ENCODE data around the gene ASB10. TPM values are rescaled to one million over a fixed set of nuclear protein-coding genes. Genes with fewer than 3 reads are reported as not detected.

The ASB10 gene
- total and polyA plus RNA-seq, 2 donors (not counting 1 experiment from before 2014, with no cell fraction given): not detected

GRCh38 chr7:151225948-151226510 lies 39.0 kb upstream of the ASB10 start:
- H3K27me3 Mint-ChIP-seq: no peaks in the 10 kb centered on the region
- Histone ChIP-seq H3K4me3 (ENCODE audit: control extremely low read depth in 1 of 5, extremely low read depth in 1 of 5, insufficient read depth in 1 of 5, low read depth in 2 of 5, low read length in 4 of 5) (peak overlapping the region in 4 of 5 experiments; percentile 60 to 97 (median 88)), H3K9ac (ENCODE audit: low read length) (peak overlapping the region; percentile 92), H3K4me1 (ENCODE audit: control insufficient read depth in 2 of 2, insufficient read depth in 2 of 2, low read length in 2 of 2) (peaks cover 18% of the 10 kb centered on the region in 2 donors), H3K27me3 (replicated peaks in 1 of 4; ENCODE audit: control extremely low read depth in 1 of 4, control insufficient read depth in 3 of 4, insufficient read depth in 4 of 4, low read length in 3 of 4) (no peaks in the 10 kb centered on the region), H3K9me3 (ENCODE audit: control extremely low read depth in 1 of 3, control insufficient read depth in 2 of 3, insufficient read depth in 1 of 3, low read length in 2 of 3) (no peaks in the 10 kb centered on the region), H2AFZ (ENCODE audit: insufficient read depth, low read depth, low read length, poor library complexity, severe bottlenecking) (peak overlapping the region; percentile 99), H3K79me2 (ENCODE audit: control insufficient read depth, insufficient read depth, low read length) (peaks cover 25% of the 10 kb centered on the region), H3K27ac (ENCODE audit: low read length in 2 of 2) (peak overlapping the region in 1 of 2 donors; percentile 73), H3K4me2 (replicated peaks; ENCODE audit: low read depth, low read length, poor library complexity, severe bottlenecking) (peak overlapping the region; percentile 78), H3K36me3 (replicated peaks in 1 of 2; ENCODE audit: control extremely low read depth in 1 of 2, control insufficient read depth in 1 of 2, extremely low read depth in 1 of 2, insufficient read depth in 2 of 2, low read length in 1 of 2) (peaks cover 0 to 36% of the 10 kb centered on the region in 2 experiments), H4K20me1 (ENCODE audit: control insufficient read depth, insufficient read depth, low read length, poor library complexity, severe bottlenecking) (peaks cover 10% of the 10 kb centered on the region)
- ChIA-PET CTCF (interaction anchor here (0.9 to 4.4 kb wide), 2 partner anchors 18 to 102 kb away, joined by 3 to 34 read pairs; no protein-coding TSS in a partner anchor), POLR2A (no interaction called here)
- TF ChIP-seq EZH2 (IDR thresholded peaks at IDR 0.05; ENCODE audit: borderline replicate concordance, insufficient read depth, low read depth, low read length, poor library complexity, severe bottlenecking): no peak
- no peak for TF ChIP-seq CTCF (IDR thresholded peaks at IDR 0.05)
- H3K4me1 Mint-ChIP-seq: peaks cover 37% of the 10 kb centered on the region
- no peak overlapping the region for H3K27ac Mint-ChIP-seq
- H3K4me3 Mint-ChIP-seq: peak overlapping the region; percentile 95
- ATAC-seq (ENCODE audit: low read depth) (no peak), DNase-seq (no peak)
- intact Hi-C loops (cut with micrococcal nuclease): loop anchor here (2.0 kb wide), 1 partner anchor 213 kb away; no protein-coding TSS in a partner anchor
- WGBS (ENCODE audit: insufficient coverage): 93% methylated on average over 5 of the region's 8 CpGs
- H3K9me3 Mint-ChIP-seq (ENCODE audit: insufficient read depth): no peaks in the 10 kb centered on the region

- Histone ChIP-seq H4K20me1 (ENCODE audit: control insufficient read depth, insufficient read depth, low read length, poor library complexity, severe bottlenecking) (peaks cover 10% of the 10 kb centered on the region), H3K9me3 (ENCODE audit: control extremely low read depth in 1 of 3, control insufficient read depth in 2 of 3, insufficient read depth in 1 of 3, low read length in 2 of 3) (no peaks in the 10 kb centered on the region), H3K4me3 (ENCODE audit: control extremely low read depth in 1 of 5, extremely low read depth in 1 of 5, insufficient read depth in 1 of 5, low read depth in 2 of 5, low read length in 4 of 5) (no peak overlapping the region), H3K36me3 (replicated peaks in 1 of 2; ENCODE audit: control extremely low read depth in 1 of 2, control insufficient read depth in 1 of 2, extremely low read depth in 1 of 2, insufficient read depth in 2 of 2, low read length in 1 of 2) (peaks cover 0 to 55% of the 10 kb centered on the region in 2 experiments), H3K4me1 (ENCODE audit: control insufficient read depth in 2 of 2, insufficient read depth in 2 of 2, low read length in 2 of 2) (peaks cover 18% of the 10 kb centered on the region in 2 donors), H3K4me2 (replicated peaks; ENCODE audit: low read depth, low read length, poor library complexity, severe bottlenecking) (no peak overlapping the region), H3K27ac (ENCODE audit: low read length in 2 of 2) (no peak overlapping the region), H3K79me2 (ENCODE audit: control insufficient read depth, insufficient read depth, low read length) (peaks cover 25% of the 10 kb centered on the region), H3K27me3 (replicated peaks in 1 of 4; ENCODE audit: control extremely low read depth in 1 of 4, control insufficient read depth in 3 of 4, insufficient read depth in 4 of 4, low read length in 3 of 4) (no peaks in the 10 kb centered on the region), H3K9ac (ENCODE audit: low read length) (no peak overlapping the region), H2AFZ (ENCODE audit: insufficient read depth, low read depth, low read length, poor library complexity, severe bottlenecking) (no peak overlapping the region)
- intact Hi-C loops (cut with micrococcal nuclease): no loop called here
- ChIA-PET POLR2A (no interaction called here), CTCF (no interaction called here)
- 98% methylated on average over 13 of the region's 14 CpGs for WGBS (ENCODE audit: insufficient coverage)
- H3K4me3 Mint-ChIP-seq: no peak overlapping the region
- TF ChIP-seq CTCF (IDR thresholded peaks at IDR 0.05) (no peak), EZH2 (IDR thresholded peaks at IDR 0.05; ENCODE audit: borderline replicate concordance, insufficient read depth, low read depth, low read length, poor library complexity, severe bottlenecking) (no peak)
- H3K27ac Mint-ChIP-seq: no peak overlapping the region
- no peaks in the 10 kb centered on the region for H3K27me3 Mint-ChIP-seq
- ATAC-seq (ENCODE audit: low read depth) (no peak), DNase-seq (no peak)
- H3K4me1 Mint-ChIP-seq: peaks cover 36% of the 10 kb centered on the region
- no peaks in the 10 kb centered on the region for H3K9me3 Mint-ChIP-seq (ENCODE audit: insufficient read depth)
These were observed 36.7 kb upstream of the ASB10 start for GRCh38 chr7:151223728-151224127.
